ENCODE measurements around the gene STAT6.

STAT6 gene

GRCh38 chr12:57145460-57146059 is 34.4 kb upstream of the STAT6 start:
- no peak overlapping the region for H3K27ac ChIP-seq (ENCODE audit: insufficient read depth, low read depth, low read length, poor library complexity, severe bottlenecking)
- no peak overlapping the region for H3K4me3 ChIP-seq (ENCODE audit: insufficient read depth, low read depth, low read length)
- no peaks in the 10 kb centered on the region for H3K27me3 ChIP-seq (ENCODE audit: control insufficient read depth, insufficient read depth, low read length, poor library complexity, severe bottlenecking)
- peaks cover 8% of the 10 kb centered on the region for H3K4me1 ChIP-seq (ENCODE audit: control insufficient read depth, insufficient read depth, low read length)
- H3K36me3 ChIP-seq (ENCODE audit: control insufficient read depth, insufficient read depth, low read length), result peaks cover 21% of the 10 kb centered on the region
- H3K9me3 ChIP-seq (ENCODE audit: control insufficient read depth, low read length), result no peaks in the 10 kb centered on the region
- WGBS, 2 experiments, result 90 to 92% methylated on average over 10 of the region's 10 CpGs

DNA sequence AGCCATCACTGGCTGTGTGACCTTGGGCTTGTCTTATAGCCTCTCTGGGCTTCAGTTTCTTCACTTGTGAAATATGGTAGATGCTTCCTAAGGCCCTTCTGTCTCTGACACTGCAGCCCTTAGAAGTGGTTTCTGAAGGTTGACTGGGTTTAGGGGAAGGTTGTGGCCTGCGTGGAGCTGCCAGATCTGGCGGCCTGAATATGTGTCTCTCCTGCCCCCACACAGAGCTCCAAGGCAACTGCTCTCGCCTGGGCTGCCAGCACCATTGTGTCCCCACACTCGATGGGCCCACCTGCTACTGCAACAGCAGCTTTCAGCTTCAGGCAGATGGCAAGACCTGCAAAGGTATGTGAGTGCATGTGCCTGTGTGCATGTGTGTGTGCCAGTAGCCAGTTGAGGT is 32.3 kb upstream of the STAT6 start:
- Histone ChIP-seq H3K27me3 (ENCODE audit: control insufficient read depth, insufficient read depth, low read length, poor library complexity, severe bottlenecking) (no peaks in the 10 kb centered on the region), H3K4me1 (ENCODE audit: control insufficient read depth, insufficient read depth, low read length) (peaks cover 8% of the 10 kb centered on the region), H3K36me3 (ENCODE audit: control insufficient read depth, insufficient read depth, low read length) (peaks cover 32% of the 10 kb centered on the region)

DNA sequence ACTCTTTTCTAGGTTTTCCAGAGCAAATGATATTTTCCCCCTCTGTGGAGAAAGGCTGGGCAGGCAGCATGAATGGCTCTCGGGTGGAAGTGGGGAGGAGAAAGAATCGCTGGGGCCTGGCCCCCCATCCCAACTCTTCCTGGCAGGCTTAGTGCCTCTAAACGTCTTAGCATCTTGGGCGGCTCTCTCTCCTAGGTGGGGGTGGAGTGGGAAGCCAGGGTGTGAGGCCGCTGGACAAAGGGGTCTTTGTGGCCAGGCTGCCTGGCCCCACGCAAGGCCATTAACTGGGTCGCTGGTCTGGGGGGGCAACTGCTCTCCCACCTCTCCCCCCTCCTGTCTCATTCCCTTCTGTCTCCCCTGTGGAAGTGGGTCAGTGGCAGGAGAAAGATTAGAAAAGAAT is 31.6 kb upstream of the STAT6 start:
- 84 to 91% methylated on average over 7 of the region's 7 CpGs for WGBS, 2 experiments
- Histone ChIP-seq H3K9me3 (ENCODE audit: control insufficient read depth, low read length) (no peaks in the 10 kb centered on the region), H3K27ac (ENCODE audit: insufficient read depth, low read depth, low read length, poor library complexity, severe bottlenecking) (no peak overlapping the region), H3K36me3 (ENCODE audit: control insufficient read depth, insufficient read depth, low read length) (peaks cover 32% of the 10 kb centered on the region), H3K4me3 (ENCODE audit: insufficient read depth, low read depth, low read length) (no peak overlapping the region), H3K4me1 (ENCODE audit: control insufficient read depth, insufficient read depth, low read length) (peaks cover 7% of the 10 kb centered on the region), H3K27me3 (ENCODE audit: control insufficient read depth, insufficient read depth, low read length, poor library complexity, severe bottlenecking) (no peaks in the 10 kb centered on the region)

More for the DNA sequence above, 32.3 kb upstream of the STAT6 start:
- Histone ChIP-seq H3K9me3 (ENCODE audit: control insufficient read depth, low read length) (no peaks in the 10 kb centered on the region), H3K4me3 (ENCODE audit: insufficient read depth, low read depth, low read length) (no peak overlapping the region), H3K27ac (ENCODE audit: insufficient read depth, low read depth, low read length, poor library complexity, severe bottlenecking) (no peak overlapping the region)
- 88 to 92% methylated on average over 4 of the region's 4 CpGs for WGBS, 2 experiments

- peaks cover 32% of the 10 kb centered on the region for H3K36me3 ChIP-seq (ENCODE audit: control insufficient read depth, insufficient read depth, low read length)
- no peak overlapping the region for H3K4me3 ChIP-seq (ENCODE audit: insufficient read depth, low read depth, low read length)
- H3K27ac ChIP-seq (ENCODE audit: insufficient read depth, low read depth, low read length, poor library complexity, severe bottlenecking), result no peak overlapping the region
- peaks cover 1% of the 10 kb centered on the region for H3K4me1 ChIP-seq (ENCODE audit: control insufficient read depth, insufficient read depth, low read length)
- no peaks in the 10 kb centered on the region for H3K27me3 ChIP-seq (ENCODE audit: control insufficient read depth, insufficient read depth, low read length, poor library complexity, severe bottlenecking)
- WGBS, 2 experiments, result 95 to 96% methylated on average over 9 of the region's 9 CpGs
- no peaks in the 10 kb centered on the region for H3K9me3 ChIP-seq (ENCODE audit: control insufficient read depth, low read length)
Measured at GRCh38 chr12:57142121-57142520, 31.0 kb upstream of the STAT6 start.

- 87 to 90% methylated on average over 8 of the region's 8 CpGs for WGBS, 2 experiments
- Histone ChIP-seq H3K27ac (ENCODE audit: insufficient read depth, low read depth, low read length, poor library complexity, severe bottlenecking) (no peak overlapping the region), H3K36me3 (ENCODE audit: control insufficient read depth, insufficient read depth, low read length) (peaks cover 32% of the 10 kb centered on the region), H3K27me3 (ENCODE audit: control insufficient read depth, insufficient read depth, low read length, poor library complexity, severe bottlenecking) (no peaks in the 10 kb centered on the region), H3K4me1 (ENCODE audit: control insufficient read depth, insufficient read depth, low read length) (no peaks in the 10 kb centered on the region), H3K4me3 (ENCODE audit: insufficient read depth, low read depth, low read length) (no peak overlapping the region), H3K9me3 (ENCODE audit: control insufficient read depth, low read length) (no peaks in the 10 kb centered on the region)
Measured at GRCh38 chr12:57141249-57141648, 30.1 kb upstream of the STAT6 start.

DNA sequence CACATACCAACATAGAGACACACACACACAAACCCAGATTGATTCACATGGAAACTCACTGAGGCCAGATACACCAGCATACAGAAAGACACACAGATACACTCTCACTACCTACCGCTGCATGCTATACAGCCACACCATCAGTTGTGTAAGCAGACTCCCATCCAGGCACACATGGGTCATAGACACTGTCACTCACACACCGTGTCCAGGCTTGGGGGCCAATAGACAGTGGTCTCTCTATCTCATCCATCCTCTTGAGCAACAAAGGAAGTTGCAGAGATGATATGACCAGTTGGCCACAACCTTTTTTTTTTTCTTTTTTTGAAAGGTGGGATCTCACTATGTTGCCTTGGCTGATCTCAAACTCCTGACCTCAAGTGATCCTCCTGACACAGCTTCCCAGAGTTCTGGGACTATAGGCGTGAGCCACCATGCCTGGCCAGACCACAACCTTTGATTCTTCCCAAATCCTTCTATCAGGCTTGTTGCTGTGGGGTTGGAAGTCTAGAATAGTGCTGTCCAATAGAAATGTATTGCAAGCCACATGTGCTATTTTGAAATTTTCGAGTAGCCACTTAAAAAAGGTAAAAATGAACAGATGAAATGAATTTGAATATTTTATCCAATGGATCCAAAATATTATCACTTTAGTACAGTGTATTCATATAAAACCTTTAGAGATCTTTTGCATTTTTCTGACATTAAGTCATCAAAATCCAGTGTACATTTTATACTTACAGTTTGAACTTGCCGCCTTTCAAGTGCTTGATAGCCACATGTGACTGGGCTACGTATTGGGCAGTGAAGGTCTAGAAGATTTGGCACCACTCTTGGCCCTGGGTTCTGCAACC is 28.9 kb upstream of the STAT6 start:
- H3K27me3 ChIP-seq (ENCODE audit: control insufficient read depth, insufficient read depth, low read length, poor library complexity, severe bottlenecking), result no peaks in the 10 kb centered on the region
- H3K27ac ChIP-seq (ENCODE audit: insufficient read depth, low read depth, low read length, poor library complexity, severe bottlenecking), result no peak overlapping the region
- WGBS, 2 experiments, result 93 to 94% methylated on average over 6 of the region's 6 CpGs
- peaks cover 29% of the 10 kb centered on the region for H3K36me3 ChIP-seq (ENCODE audit: control insufficient read depth, insufficient read depth, low read length)
- H3K4me3 ChIP-seq (ENCODE audit: insufficient read depth, low read depth, low read length), result no peak overlapping the region
- no peaks in the 10 kb centered on the region for H3K9me3 ChIP-seq (ENCODE audit: control insufficient read depth, low read length)
- peaks cover 12% of the 10 kb centered on the region for H3K4me1 ChIP-seq (ENCODE audit: control insufficient read depth, insufficient read depth, low read length)

- Histone ChIP-seq H3K36me3 (ENCODE audit: control insufficient read depth, insufficient read depth, low read length) (peaks cover 28% of the 10 kb centered on the region), H3K4me3 (ENCODE audit: insufficient read depth, low read depth, low read length) (no peak overlapping the region), H3K9me3 (ENCODE audit: control insufficient read depth, low read length) (no peaks in the 10 kb centered on the region), H3K27ac (ENCODE audit: insufficient read depth, low read depth, low read length, poor library complexity, severe bottlenecking) (no peak overlapping the region), H3K27me3 (ENCODE audit: control insufficient read depth, insufficient read depth, low read length, poor library complexity, severe bottlenecking) (no peaks in the 10 kb centered on the region), H3K4me1 (ENCODE audit: control insufficient read depth, insufficient read depth, low read length) (peaks cover 16% of the 10 kb centered on the region)
- WGBS, 2 experiments, result 88 to 91% methylated on average over 13 of the region's 13 CpGs
Measured at GRCh38 chr12:57138526-57139272, 27.5 kb upstream of the STAT6 start.

- Histone ChIP-seq H3K4me3 (ENCODE audit: insufficient read depth, low read depth, low read length) (no peak overlapping the region), H3K9me3 (ENCODE audit: control insufficient read depth, low read length) (no peaks in the 10 kb centered on the region), H3K27ac (ENCODE audit: insufficient read depth, low read depth, low read length, poor library complexity, severe bottlenecking) (peak overlapping the region; percentile 47), H3K36me3 (ENCODE audit: control insufficient read depth, insufficient read depth, low read length) (peaks cover 12% of the 10 kb centered on the region), H3K27me3 (ENCODE audit: control insufficient read depth, insufficient read depth, low read length, poor library complexity, severe bottlenecking) (no peaks in the 10 kb centered on the region), H3K4me1 (ENCODE audit: control insufficient read depth, insufficient read depth, low read length) (peaks cover 44% of the 10 kb centered on the region)
- WGBS, 2 experiments, result 19 to 24% methylated on average over 18 of the region's 18 CpGs
Measured at GRCh38 chr12:57135527-57136326, 24.6 kb upstream of the STAT6 start.

DNA sequence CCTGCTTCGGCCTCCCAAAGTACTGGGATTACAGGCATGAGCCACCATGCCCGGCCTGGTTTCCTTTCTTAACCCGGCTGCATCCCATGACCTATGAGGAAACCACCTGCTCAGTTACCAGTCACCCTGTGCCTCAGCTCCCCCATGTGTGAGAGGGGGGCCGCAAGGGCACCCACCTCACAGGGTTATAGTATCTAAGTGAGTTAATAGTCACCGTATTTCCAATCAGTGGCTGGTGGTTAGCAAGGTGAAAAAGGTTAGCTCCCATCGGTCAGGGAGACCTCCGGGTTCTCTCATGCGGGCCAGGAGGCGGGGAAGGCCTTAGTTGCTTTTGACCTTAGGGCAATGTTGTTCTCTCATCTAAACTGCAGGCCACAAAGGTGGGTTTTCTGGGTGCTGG is 23.8 kb upstream of the STAT6 start:
- H3K4me3 ChIP-seq (ENCODE audit: insufficient read depth, low read depth, low read length), result no peak overlapping the region
- H3K27ac ChIP-seq (ENCODE audit: insufficient read depth, low read depth, low read length, poor library complexity, severe bottlenecking), result peak overlapping the region; percentile 47
- H3K9me3 ChIP-seq (ENCODE audit: control insufficient read depth, low read length), result no peaks in the 10 kb centered on the region

More for the DNA sequence above, 23.8 kb upstream of the STAT6 start:
- Histone ChIP-seq H3K27me3 (ENCODE audit: control insufficient read depth, insufficient read depth, low read length, poor library complexity, severe bottlenecking) (no peaks in the 10 kb centered on the region), H3K36me3 (ENCODE audit: control insufficient read depth, insufficient read depth, low read length) (peaks cover 9% of the 10 kb centered on the region), H3K4me1 (ENCODE audit: control insufficient read depth, insufficient read depth, low read length) (peaks cover 50% of the 10 kb centered on the region)
- WGBS, 2 experiments, result 84 to 87% methylated on average over 9 of the region's 9 CpGs

All from ectodermal cell (in vitro differentiated cells).